Measurements from ENCODE around the gene GHRL.

GRCh38 chr3:10328460-10329071, 35.8 kb upstream of the GHRL start:
- no peak for TF ChIP-seq REST (IDR thresholded peaks at IDR 0.05; ENCODE audit: low read depth)
- TF ChIP-seq, protein P1, sequence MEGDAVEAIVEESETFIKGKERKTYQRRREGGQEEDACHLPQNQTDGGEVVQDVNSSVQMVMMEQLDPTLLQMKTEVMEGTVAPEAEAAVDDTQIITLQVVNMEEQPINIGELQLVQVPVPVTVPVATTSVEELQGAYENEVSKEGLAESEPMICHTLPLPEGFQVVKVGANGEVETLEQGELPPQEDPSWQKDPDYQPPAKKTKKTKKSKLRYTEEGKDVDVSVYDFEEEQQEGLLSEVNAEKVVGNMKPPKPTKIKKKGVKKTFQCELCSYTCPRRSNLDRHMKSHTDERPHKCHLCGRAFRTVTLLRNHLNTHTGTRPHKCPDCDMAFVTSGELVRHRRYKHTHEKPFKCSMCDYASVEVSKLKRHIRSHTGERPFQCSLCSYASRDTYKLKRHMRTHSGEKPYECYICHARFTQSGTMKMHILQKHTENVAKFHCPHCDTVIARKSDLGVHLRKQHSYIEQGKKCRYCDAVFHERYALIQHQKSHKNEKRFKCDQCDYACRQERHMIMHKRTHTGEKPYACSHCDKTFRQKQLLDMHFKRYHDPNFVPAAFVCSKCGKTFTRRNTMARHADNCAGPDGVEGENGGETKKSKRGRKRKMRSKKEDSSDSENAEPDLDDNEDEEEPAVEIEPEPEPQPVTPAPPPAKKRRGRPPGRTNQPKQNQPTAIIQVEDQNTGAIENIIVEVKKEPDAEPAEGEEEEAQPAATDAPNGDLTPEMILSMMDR (IDR thresholded peaks at IDR 0.05 in 2 of 3, conservative IDR thresholded peaks at IDR 0.05 in 1 of 3; ENCODE audit: borderline replicate concordance in 1 of 3, insufficient read depth in 1 of 3, low read depth in 2 of 3, low read length in 2 of 3): no peak

Measured in HCT116 (cell line).